Nephron progenitor cell (in vitro differentiated cells): ENCODE results near the gene OTOP3.
"Not testable (repeated sequence)": the region's sequence is repeated elsewhere in the genome, so short reads cannot be mapped to it uniquely, and the experiment has no call there.

ENCODE experiments used
- DNase-seq: peaks from one replicate; pipeline ENCODE4 v3.0.0; 2021
- H3K27ac Mint-ChIP-seq: 2 replicates; pipeline ENCODE4 v1.8.0; 2021; ENCODE audit warnings: mild to moderate bottlenecking, moderate library complexity, mixed read lengths
- H3K27me3 Mint-ChIP-seq: 2 replicates; pipeline ENCODE4 v1.8.0; 2021; ENCODE audit warnings: mild to moderate bottlenecking, low read depth, mixed read lengths; ENCODE audit not compliant: poor library complexity
- H3K36me3 Mint-ChIP-seq: 2 replicates; pipeline ENCODE4 v1.8.0; 2021; ENCODE audit warnings: low read depth, mixed read lengths
- H3K4me1 Mint-ChIP-seq: 2 replicates; pipeline ENCODE4 v1.8.0; 2021; ENCODE audit warnings: mixed read lengths
- H3K4me3 Mint-ChIP-seq: 2 replicates; pipeline ENCODE4 v1.8.0; 2021; ENCODE audit warnings: mild to moderate bottlenecking, moderate library complexity, mixed read lengths
- H3K9me3 Mint-ChIP-seq: 2 replicates; pipeline ENCODE4 v1.8.0; 2021; ENCODE audit warnings: mild to moderate bottlenecking, moderate library complexity, mixed read lengths
- TF ChIP-seq, protein P1 (sequence below): fragments of 200-600 bp; sonication (generic); IDR thresholded peaks from 2 replicates; pipeline ENCODE4 v1.5.0; 2021; ENCODE audit warnings: antibody characterized with exemption

OTOP3 gene

DNA sequence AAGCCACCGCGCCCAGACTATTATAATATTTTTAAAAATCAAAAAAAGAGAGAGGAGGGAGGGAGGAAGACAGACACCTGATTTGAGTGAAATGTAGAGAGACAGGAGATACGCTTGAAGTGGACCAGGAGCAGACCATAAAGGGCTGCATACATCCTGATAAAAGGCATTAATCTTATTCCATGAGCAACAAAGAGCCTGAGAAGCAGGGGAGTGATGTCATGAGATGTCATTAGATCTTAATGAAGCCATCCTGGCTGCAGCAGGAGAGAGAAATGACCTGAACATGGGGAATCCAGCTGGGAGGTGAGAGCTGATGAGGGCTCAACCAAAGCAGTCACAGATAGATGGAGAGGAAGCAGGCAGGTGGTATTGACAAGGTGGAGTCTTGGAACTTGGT is 42.1 kb downstream of the OTOP3 start:
- no peak for DNase-seq
- H3K4me3 Mint-ChIP-seq: no peak overlapping the region

DNA sequence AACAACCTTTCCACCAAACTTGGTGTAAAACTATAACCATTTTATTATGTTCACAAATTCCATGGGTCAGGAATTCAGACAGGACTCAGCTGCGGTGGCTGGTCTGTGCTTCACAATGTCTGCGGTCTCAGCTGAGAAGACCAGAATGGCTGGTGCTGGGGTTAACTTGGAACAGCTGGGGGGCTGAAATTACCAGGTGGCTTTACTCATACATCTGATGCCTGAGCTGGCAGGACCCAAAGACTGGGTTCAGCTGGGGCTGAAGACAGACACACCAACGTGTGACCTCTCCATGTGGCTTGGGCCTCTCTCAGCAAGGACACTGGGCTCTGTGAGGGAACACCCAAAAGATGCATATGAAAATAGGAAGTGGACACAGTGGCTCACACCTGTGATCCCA is 42.5 kb downstream of the OTOP3 start:
- TF ChIP-seq, protein P1, sequence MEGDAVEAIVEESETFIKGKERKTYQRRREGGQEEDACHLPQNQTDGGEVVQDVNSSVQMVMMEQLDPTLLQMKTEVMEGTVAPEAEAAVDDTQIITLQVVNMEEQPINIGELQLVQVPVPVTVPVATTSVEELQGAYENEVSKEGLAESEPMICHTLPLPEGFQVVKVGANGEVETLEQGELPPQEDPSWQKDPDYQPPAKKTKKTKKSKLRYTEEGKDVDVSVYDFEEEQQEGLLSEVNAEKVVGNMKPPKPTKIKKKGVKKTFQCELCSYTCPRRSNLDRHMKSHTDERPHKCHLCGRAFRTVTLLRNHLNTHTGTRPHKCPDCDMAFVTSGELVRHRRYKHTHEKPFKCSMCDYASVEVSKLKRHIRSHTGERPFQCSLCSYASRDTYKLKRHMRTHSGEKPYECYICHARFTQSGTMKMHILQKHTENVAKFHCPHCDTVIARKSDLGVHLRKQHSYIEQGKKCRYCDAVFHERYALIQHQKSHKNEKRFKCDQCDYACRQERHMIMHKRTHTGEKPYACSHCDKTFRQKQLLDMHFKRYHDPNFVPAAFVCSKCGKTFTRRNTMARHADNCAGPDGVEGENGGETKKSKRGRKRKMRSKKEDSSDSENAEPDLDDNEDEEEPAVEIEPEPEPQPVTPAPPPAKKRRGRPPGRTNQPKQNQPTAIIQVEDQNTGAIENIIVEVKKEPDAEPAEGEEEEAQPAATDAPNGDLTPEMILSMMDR: no peak
- H3K9me3 Mint-ChIP-seq: no peaks in the 10 kb centered on the region
- peaks cover 7% of the 10 kb centered on the region for H3K4me1 Mint-ChIP-seq
- H3K4me3 Mint-ChIP-seq: no peak overlapping the region
- H3K27ac Mint-ChIP-seq: no peak overlapping the region
- no peaks in the 10 kb centered on the region for H3K36me3 Mint-ChIP-seq
- peaks cover 70% of the 10 kb centered on the region for H3K27me3 Mint-ChIP-seq
- DNase-seq: no peak

More for the DNA sequence above, 42.1 kb downstream of the OTOP3 start:
- no peaks in the 10 kb centered on the region for H3K36me3 Mint-ChIP-seq
- H3K27ac Mint-ChIP-seq: no peak overlapping the region
- TF ChIP-seq, protein P1: no peak
- peaks cover 11% of the 10 kb centered on the region for H3K4me1 Mint-ChIP-seq
- H3K9me3 Mint-ChIP-seq: no peaks in the 10 kb centered on the region
- peaks cover 74% of the 10 kb centered on the region for H3K27me3 Mint-ChIP-seq

DNA sequence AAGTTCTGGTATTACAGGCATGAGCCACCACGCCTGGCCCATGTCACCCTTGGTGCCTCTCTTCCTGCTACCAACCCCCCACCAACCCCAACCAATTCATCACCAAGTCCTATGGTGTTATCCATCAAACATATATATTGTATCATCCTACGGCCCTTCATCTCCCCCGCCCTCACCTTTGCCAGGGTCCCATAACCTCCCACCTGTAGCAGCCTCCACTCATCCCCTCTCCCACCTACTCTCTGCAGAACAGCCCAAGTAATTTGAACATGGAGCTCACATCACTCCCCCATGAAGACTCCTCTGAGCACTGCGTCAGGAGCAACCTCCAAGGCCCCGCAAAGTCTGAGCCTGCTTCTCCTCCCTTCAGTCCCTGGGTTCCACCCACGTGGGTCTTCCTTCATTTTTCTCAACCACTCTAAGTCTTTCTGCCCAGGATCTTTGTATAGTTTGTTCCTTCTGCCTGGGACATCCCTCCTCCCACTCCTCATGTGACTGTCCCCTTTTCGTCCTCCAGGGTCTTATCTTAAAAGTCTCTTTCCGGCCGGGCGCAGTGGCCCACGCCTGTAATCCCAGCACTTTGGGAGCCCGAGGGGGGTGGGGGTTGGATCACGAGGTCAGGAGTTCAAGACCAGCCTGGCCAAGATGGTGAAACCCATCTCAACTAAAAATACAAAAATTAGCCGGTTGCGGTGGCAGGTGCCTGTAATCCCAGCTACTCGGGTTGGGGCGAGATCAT is 43.9 kb downstream of the OTOP3 start:
- Mint-ChIP-seq H3K4me1 (peaks cover 6% of the 10 kb centered on the region), H3K27ac (no peak overlapping the region), H3K4me3 (no peak overlapping the region)

DNA sequence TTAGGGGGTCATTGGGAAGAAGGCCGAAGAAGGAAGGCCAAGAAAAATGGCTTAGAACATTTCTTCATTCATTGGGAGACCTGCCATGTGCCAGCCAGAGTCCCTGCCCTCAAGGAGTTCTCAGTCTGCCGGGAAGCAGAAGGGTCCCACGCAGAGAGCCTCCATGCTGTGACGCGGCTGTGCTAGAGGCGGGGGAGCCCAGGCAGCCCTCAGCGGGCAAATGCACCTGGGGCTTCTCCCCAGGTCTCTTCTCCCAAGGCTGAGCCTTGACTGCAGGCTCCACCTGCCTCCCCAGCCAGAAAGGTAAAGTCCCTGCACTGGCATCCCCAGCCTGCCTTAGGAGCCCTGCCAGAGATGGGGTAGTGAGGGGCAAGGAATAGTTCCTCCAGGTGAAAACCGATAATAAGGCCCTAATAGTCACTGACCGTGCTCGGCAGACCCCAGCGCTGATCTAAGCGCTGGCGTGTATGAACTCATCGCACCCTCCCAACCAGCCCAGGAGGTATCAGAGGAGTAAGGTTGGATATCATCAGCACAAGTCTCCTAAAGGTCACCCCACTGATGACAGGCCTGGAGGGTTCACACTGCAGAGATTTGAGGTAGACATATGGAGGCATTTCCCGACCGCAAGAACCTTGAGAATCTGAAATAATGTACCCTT is 45.8 kb downstream of the OTOP3 start:
- Mint-ChIP-seq H3K27ac (peak overlapping the region; percentile 86), H3K27me3 (peaks cover 43% of the 10 kb centered on the region), H3K9me3 (no peaks in the 10 kb centered on the region), H3K4me3 (peak overlapping the region; percentile 85), H3K36me3 (no peaks in the 10 kb centered on the region), H3K4me1 (peaks cover 6% of the 10 kb centered on the region)
- DNase-seq: no peak
- TF ChIP-seq, protein P1: no peak

More for the DNA sequence above, 43.9 kb downstream of the OTOP3 start:
- Mint-ChIP-seq H3K27me3 (peaks cover 56% of the 10 kb centered on the region), H3K9me3 (no peaks in the 10 kb centered on the region), H3K36me3 (no peaks in the 10 kb centered on the region)
- TF ChIP-seq, protein P1: no peak
- no peak for DNase-seq

DNA sequence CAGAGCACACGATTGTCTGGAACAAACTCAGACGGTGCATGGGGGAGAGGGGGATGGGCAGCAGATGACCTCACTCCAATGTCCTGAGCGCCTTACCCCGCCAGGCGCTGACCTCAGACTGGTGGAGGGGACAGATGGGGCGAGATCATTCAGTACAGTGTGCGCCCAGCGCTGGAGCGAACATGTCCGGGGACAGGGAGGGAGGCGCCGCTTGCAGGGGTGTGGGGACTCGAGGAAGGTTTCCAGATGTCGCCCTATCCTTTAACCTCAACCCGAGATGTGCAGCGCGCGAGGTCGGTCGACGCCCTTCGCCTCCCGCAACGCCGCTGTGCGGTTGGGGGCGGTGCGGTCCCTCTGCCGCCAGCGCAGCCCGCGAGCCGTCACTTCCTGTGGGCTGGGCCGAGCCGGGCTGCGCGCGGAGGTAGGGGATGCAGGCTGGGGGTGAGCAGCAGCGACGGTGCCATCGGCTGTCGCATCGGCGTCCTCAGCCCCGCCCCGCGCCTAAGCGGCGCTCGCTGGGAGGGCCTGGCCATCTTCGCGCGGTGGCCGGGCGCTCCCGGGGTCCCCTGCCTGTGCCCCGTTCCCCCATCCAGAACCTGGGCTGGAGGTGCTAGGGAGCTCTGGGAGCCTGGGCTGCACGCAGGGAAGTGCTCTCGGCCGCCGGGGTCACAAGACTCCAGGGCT is 46.4 kb downstream of the OTOP3 start:
- Mint-ChIP-seq H3K27me3 (peaks cover 39% of the 10 kb centered on the region), H3K4me3 (peak overlapping the region; percentile 85), H3K9me3 (no peaks in the 10 kb centered on the region), H3K36me3 (no peaks in the 10 kb centered on the region), H3K27ac (peak overlapping the region; percentile 86), H3K4me1 (peaks cover 8% of the 10 kb centered on the region)
- peak; percentile 89 for DNase-seq
- TF ChIP-seq, protein P1: no peak

DNA sequence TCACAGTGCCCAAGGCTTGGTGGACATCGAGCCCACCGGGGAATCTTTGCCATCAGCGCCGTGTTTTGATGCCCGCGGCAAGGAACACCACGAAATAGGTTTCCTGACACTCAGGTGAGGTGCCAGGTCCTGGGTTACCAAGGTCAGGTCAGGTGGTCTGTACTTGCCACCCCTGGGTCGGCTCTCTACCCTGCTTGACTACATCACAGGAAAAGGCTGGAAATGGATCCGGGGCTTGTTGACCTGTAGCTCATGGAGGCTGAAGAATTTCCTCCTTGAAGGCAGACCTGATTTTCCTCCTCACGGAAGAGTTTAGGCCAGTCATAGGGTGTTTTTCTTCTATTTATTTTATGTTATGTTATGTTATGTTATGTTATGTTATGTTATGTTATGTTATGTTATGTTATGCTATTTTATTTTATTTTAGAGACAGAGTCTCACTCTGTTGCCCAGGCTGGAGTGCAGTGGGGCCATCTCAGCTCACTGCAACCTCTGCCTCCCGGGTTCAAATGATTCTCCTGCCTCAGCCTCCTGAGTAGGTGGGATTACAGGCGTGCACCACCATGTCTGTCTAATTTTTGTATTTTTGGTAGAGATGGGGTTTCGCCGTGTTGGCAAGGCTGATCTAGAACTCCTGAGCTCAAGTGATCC is 47.1 kb downstream of the OTOP3 start:
- H3K9me3 Mint-ChIP-seq, H3K36me3 Mint-ChIP-seq, H3K4me1 Mint-ChIP-seq, DNase-seq, H3K27ac Mint-ChIP-seq: not testable (repeated sequence)
- peaks cover 35% of the 10 kb centered on the region for H3K27me3 Mint-ChIP-seq
- peak overlapping the region; percentile 85 for H3K4me3 Mint-ChIP-seq
